ENCODE measurements around the gene CTNND2. TPM values are rescaled to one million over a fixed set of nuclear protein-coding genes. Genes with fewer than 3 reads are reported as not detected.

The CTNND2 gene
- total RNA-seq, 1 experiment from 2014 or later = not detected

DNA sequence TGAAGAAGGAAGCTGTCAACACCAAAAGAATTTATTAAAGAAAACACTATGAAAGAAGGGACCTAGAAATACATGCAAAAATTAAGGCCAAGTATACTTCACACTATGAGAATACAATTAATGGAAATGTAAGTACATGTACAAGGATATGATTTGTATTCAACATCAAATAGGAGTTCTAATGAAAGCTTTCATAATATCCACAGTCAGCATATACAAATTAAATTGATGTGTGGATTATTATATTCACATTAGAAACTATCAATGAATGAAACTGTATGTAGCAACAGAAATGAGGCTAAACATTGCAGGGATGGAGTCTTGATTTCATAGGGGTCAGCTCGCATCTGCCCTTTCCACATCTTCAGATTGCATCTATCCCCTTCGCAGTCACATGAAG is 401.5 kb downstream of the CTNND2 start:
- Histone ChIP-seq H3K4me3 (no peak overlapping the region), H3K4me1 (no peaks in the 10 kb centered on the region), H3K36me3 (no peaks in the 10 kb centered on the region), H3K27me3 (no peaks in the 10 kb centered on the region), H3K27ac (no peak overlapping the region), H3K9me3 (replicated peaks) (no peaks in the 10 kb centered on the region)
- no peak for DNase-seq

GRCh38 chr5:11497651-11498050 is 406.6 kb downstream of the CTNND2 start:
- no peaks in the 10 kb centered on the region for H3K9me3 ChIP-seq (replicated peaks)
- no peak overlapping the region for H3K27ac ChIP-seq
- H3K27me3 ChIP-seq = no peaks in the 10 kb centered on the region
- H3K4me1 ChIP-seq = no peaks in the 10 kb centered on the region
- H3K4me3 ChIP-seq = no peak overlapping the region
- DNase-seq = no peak
- H3K36me3 ChIP-seq = no peaks in the 10 kb centered on the region

GRCh38 chr5:11496137-11496719 is 408.0 kb downstream of the CTNND2 start:
- no peaks in the 10 kb centered on the region for H3K9me3 ChIP-seq (replicated peaks)
- no peak overlapping the region for H3K27ac ChIP-seq
- H3K4me1 ChIP-seq = no peaks in the 10 kb centered on the region
- no peaks in the 10 kb centered on the region for H3K27me3 ChIP-seq
- H3K4me3 ChIP-seq = no peak overlapping the region
- DNase-seq = no peak
- H3K36me3 ChIP-seq = no peaks in the 10 kb centered on the region

DNA sequence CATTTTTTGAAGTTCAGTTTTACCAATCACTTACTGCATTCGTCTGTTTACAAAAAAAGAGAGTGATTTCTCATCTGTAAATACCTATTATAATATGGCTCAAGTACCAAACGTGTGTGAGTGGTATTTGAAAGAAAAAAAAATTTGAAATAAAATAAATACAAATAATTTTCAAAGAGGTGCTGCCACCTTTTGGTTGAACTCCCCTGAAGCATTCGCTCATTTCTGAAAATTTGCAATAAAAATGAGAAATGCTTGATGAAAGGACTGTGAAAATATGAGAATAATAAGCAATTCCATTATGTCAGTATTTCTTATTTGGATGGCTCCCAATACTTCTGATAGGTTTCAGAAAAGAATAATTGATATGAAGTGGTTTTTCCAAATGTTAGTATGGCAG is 409.9 kb downstream of the CTNND2 start:
- no peak overlapping the region for H3K4me3 ChIP-seq
- H3K9me3 ChIP-seq (replicated peaks) = no peaks in the 10 kb centered on the region
- H3K36me3 ChIP-seq = no peaks in the 10 kb centered on the region
- no peaks in the 10 kb centered on the region for H3K27me3 ChIP-seq
- no peaks in the 10 kb centered on the region for H3K4me1 ChIP-seq
- no peak overlapping the region for H3K27ac ChIP-seq
- no peak for DNase-seq

GRCh38 chr5:11491404-11492075 is 412.7 kb downstream of the CTNND2 start:
- Histone ChIP-seq H3K9me3 (replicated peaks) (no peaks in the 10 kb centered on the region), H3K36me3 (no peaks in the 10 kb centered on the region), H3K4me1 (no peaks in the 10 kb centered on the region), H3K27ac (no peak overlapping the region), H3K27me3 (no peaks in the 10 kb centered on the region), H3K4me3 (no peak overlapping the region)
- DNase-seq = no peak

DNA sequence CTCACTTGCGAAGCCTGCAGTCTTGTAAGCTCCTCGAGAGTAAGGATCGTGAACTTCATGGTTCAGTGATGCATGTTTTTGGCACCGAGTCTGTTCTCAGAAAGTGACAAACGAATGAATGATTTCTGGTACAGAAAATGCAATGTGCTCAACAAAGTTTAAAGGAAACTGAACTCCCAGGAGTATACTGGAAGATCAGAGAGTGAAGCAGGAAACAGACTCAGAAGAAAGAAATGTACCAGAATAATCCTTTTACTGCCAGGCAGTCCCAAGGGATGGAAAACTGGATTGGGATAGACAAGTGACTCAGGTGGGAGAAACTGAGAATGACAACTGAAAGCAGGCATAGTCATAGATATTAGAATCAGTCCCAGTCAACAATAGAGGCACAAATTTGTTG is 420.6 kb downstream of the CTNND2 start:
- DNase-seq = no peak

GRCh38 chr5:11482011-11482410 is 422.2 kb downstream of the CTNND2 start:
- DNase-seq = no peak
- Histone ChIP-seq H3K27ac (no peak overlapping the region), H3K9me3 (replicated peaks) (no peaks in the 10 kb centered on the region), H3K4me3 (no peak overlapping the region), H3K27me3 (no peaks in the 10 kb centered on the region), H3K4me1 (no peaks in the 10 kb centered on the region), H3K36me3 (no peaks in the 10 kb centered on the region)

More for the DNA sequence above, 420.6 kb downstream of the CTNND2 start:
- Histone ChIP-seq H3K27me3 (no peaks in the 10 kb centered on the region), H3K36me3 (no peaks in the 10 kb centered on the region), H3K9me3 (replicated peaks) (no peaks in the 10 kb centered on the region), H3K4me3 (no peak overlapping the region), H3K4me1 (no peaks in the 10 kb centered on the region), H3K27ac (no peak overlapping the region)

DNA sequence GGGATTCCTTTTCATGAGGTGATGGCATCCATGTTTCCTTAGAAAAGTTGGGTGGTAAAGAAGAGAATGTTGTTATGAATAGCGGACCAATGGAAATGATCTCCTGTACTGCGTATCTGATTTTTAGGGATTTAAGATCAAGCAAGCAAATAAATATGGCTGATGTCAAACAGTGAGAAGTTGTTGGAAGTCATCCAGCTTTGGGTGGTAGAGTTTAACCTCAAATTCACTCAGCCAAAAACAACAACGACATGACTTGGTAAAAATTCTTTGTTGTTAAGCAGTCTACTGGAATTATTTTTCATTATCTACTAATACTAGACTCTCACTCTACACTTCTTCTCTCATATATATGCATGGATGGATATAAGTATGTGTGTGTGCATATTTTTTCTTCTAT is 426.5 kb downstream of the CTNND2 start:
- DNase-seq = no peak
- H3K9me3 ChIP-seq (replicated peaks) = no peaks in the 10 kb centered on the region
- H3K36me3 ChIP-seq = no peaks in the 10 kb centered on the region
- H3K27me3 ChIP-seq = no peaks in the 10 kb centered on the region
- no peaks in the 10 kb centered on the region for H3K4me1 ChIP-seq
- H3K27ac ChIP-seq = no peak overlapping the region
- H3K4me3 ChIP-seq = no peak overlapping the region

DNA sequence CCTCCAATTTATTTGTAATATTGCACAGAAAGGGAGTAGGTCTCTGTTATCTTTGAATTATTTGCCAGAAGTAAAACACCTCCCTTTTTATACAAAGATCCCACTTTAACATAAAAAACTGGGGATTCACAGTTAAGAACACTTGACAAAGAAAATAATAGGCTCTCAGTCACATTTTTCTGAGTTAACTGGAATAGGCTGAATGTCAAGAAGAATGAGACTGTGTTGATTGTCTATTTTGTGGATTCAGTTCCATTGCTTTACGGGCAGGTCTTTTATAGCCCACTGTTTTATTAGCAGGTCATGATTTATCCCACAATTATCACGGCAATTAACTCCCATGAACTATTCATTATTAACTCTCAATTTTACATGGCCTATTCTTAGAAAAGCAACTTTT is 427.4 kb downstream of the CTNND2 start:
- Histone ChIP-seq H3K4me1 (no peaks in the 10 kb centered on the region), H3K4me3 (no peak overlapping the region), H3K9me3 (replicated peaks) (no peaks in the 10 kb centered on the region), H3K27ac (no peak overlapping the region), H3K27me3 (no peaks in the 10 kb centered on the region), H3K36me3 (no peaks in the 10 kb centered on the region)
- DNase-seq = no peak

GRCh38 chr5:11468334-11469039 is 435.8 kb downstream of the CTNND2 start:
- no peak overlapping the region for H3K27ac ChIP-seq

DNA sequence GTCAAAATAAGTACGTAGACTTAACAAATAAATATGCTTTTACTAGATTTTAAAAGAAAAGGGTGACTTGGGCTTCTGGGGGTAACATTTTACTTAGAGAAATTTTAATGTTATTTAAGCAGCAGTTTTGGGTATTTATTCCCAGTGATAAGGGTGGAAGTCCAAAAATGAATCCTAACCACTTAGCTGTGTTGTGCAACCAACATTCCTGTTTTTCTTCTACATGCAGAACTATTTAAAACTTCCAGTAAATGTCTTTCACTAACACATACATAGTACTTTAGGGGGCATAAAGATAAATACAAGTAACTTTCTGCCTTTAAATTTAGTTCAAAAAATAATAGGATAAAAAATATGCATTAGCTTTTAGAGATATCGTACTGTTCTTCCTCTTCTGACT is 436.7 kb downstream of the CTNND2 start:
- no peaks in the 10 kb centered on the region for H3K27me3 ChIP-seq
- no peaks in the 10 kb centered on the region for H3K4me1 ChIP-seq
- H3K27ac ChIP-seq = no peak overlapping the region
- H3K4me3 ChIP-seq = no peak overlapping the region
- H3K9me3 ChIP-seq (replicated peaks) = no peaks in the 10 kb centered on the region
- no peak for DNase-seq
- H3K36me3 ChIP-seq = no peaks in the 10 kb centered on the region

More at GRCh38 chr5:11468334-11469039, 435.8 kb downstream of the CTNND2 start:
- Histone ChIP-seq H3K4me3 (no peak overlapping the region), H3K4me1 (no peaks in the 10 kb centered on the region), H3K36me3 (no peaks in the 10 kb centered on the region), H3K27me3 (no peaks in the 10 kb centered on the region), H3K9me3 (replicated peaks) (no peaks in the 10 kb centered on the region)
- no peak for DNase-seq

- Histone ChIP-seq H3K36me3 (no peaks in the 10 kb centered on the region), H3K9me3 (replicated peaks) (no peaks in the 10 kb centered on the region), H3K4me1 (no peaks in the 10 kb centered on the region), H3K27me3 (no peaks in the 10 kb centered on the region), H3K27ac (no peak overlapping the region), H3K4me3 (no peak overlapping the region)
- no peak for DNase-seq
Measured at GRCh38 chr5:11459716-11460115, 444.5 kb downstream of the CTNND2 start.

DNA sequence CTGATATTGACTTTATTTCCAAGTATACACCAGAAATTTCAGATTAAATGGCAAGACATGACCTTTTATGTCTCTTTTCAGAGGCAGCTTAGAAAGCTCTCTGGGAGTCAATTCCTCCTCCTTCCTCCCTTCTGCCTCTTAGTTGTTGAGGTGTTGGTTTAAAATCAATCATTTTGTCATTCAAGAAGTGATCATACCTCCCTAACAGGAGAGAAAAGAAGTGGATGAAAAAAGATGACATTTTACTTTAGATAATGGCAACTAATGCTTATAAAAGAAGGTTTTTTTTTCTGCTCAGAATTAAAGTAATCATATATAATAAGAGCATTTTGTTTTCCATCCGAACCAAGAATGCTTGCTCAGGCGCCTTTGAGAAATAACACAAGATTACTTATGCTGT is 448.7 kb downstream of the CTNND2 start:
- Histone ChIP-seq H3K4me3 (no peak overlapping the region), H3K36me3 (no peaks in the 10 kb centered on the region), H3K27me3 (no peaks in the 10 kb centered on the region), H3K4me1 (no peaks in the 10 kb centered on the region), H3K27ac (no peak overlapping the region), H3K9me3 (replicated peaks) (no peaks in the 10 kb centered on the region)
- no peak for DNase-seq

DNA sequence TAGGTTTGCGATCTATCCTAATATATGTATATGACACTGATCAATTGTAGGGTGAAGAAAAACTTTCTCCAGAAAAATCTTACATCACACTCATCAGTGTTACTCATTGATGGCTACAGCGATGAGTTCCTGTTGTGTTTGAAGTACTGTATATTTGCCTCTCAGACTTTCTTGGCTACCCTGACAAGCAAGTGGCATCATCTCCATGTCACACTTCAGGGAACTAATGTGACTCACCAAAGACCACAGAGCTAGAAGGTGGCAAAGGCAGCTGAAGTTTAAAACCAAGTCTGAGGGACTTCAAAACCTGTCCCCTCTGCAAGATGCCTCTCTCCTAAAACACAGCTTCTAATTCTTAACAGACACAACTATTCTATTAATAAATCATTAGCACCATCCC is 451.4 kb downstream of the CTNND2 start:
- H3K4me3 ChIP-seq = no peak overlapping the region
- H3K4me1 ChIP-seq = no peaks in the 10 kb centered on the region
- no peaks in the 10 kb centered on the region for H3K27me3 ChIP-seq
- DNase-seq = no peak
- no peak overlapping the region for H3K27ac ChIP-seq
- H3K36me3 ChIP-seq = no peaks in the 10 kb centered on the region
- no peaks in the 10 kb centered on the region for H3K9me3 ChIP-seq (replicated peaks)

DNA sequence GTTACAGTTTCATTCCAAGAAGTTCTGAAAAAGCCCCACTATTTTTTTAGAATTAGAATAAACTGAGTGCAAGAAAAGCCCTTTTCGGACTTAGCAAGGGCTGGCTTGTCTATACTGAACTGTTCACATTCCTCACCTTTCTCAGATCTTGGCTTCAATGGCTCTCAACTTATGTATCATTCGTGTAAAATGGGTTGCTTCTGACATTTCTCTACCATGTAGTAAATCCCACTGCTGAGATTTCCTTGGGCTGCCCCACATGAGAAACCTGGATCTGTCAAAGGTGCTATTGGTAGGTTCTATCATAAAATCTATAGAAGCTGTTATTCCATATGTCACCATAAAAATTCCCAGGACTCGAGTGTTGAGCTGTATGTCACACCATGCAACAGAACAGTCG is 454.3 kb downstream of the CTNND2 start:
- DNase-seq = no peak
- Histone ChIP-seq H3K27me3 (no peaks in the 10 kb centered on the region), H3K4me1 (no peaks in the 10 kb centered on the region), H3K36me3 (no peaks in the 10 kb centered on the region), H3K9me3 (replicated peaks) (no peaks in the 10 kb centered on the region), H3K27ac (no peak overlapping the region), H3K4me3 (no peak overlapping the region)

Measured in SJCRH30 (cell line).